ENCODE measurements around the gene TCP11L2.

The TCP11L2 gene

GRCh38 chr12:106271575-106272505 lies 30.7 kb upstream of the TCP11L2 start:
- no peaks in the 10 kb centered on the region for H3K36me3 ChIP-seq (ENCODE audit: control insufficient read depth, insufficient read depth, low read length)
- WGBS (ENCODE audit: insufficient coverage, insufficient read length) = no CpG with 5 or more reads among the region's 5 CpGs
- H3K27ac ChIP-seq (ENCODE audit: low read length) = no peak overlapping the region
- no peaks in the 10 kb centered on the region for H3K4me1 ChIP-seq (ENCODE audit: control insufficient read depth, insufficient read depth, low read length)
- DNase-seq (ENCODE audit: low read depth, low spot score) = no peak
- H3K4me3 ChIP-seq (ENCODE audit: low read length) = no peak overlapping the region
- no peaks in the 10 kb centered on the region for H3K9me3 ChIP-seq (ENCODE audit: control insufficient read depth, insufficient read depth, low read length)
- no peaks in the 10 kb centered on the region for H3K27me3 ChIP-seq (ENCODE audit: control insufficient read depth, insufficient read depth, low read length)

- H3K4me1 ChIP-seq (ENCODE audit: control insufficient read depth, insufficient read depth, low read length) = no peaks in the 10 kb centered on the region
- no peaks in the 10 kb centered on the region for H3K9me3 ChIP-seq (ENCODE audit: control insufficient read depth, insufficient read depth, low read length)
- H3K36me3 ChIP-seq (ENCODE audit: control insufficient read depth, insufficient read depth, low read length) = no peaks in the 10 kb centered on the region
- no peaks in the 10 kb centered on the region for H3K27me3 ChIP-seq (ENCODE audit: control insufficient read depth, insufficient read depth, low read length)
- no peak overlapping the region for H3K4me3 ChIP-seq (ENCODE audit: low read length)
- no peak overlapping the region for H3K27ac ChIP-seq (ENCODE audit: low read length)
- no CpG with 5 or more reads among the region's 6 CpGs for WGBS (ENCODE audit: insufficient coverage, insufficient read length)
- no peak for DNase-seq (ENCODE audit: low read depth, low spot score)
Observed at GRCh38 chr12:106273491-106273890, 29.0 kb upstream of the TCP11L2 start.

GRCh38 chr12:106274012-106274411 lies 28.5 kb upstream of the TCP11L2 start:
- no peaks in the 10 kb centered on the region for H3K36me3 ChIP-seq (ENCODE audit: control insufficient read depth, insufficient read depth, low read length)
- H3K27ac ChIP-seq (ENCODE audit: low read length) = no peak overlapping the region

GRCh38 chr12:106274575-106275121 lies 27.9 kb upstream of the TCP11L2 start:
- no peak overlapping the region for H3K4me3 ChIP-seq (ENCODE audit: low read length)
- no peaks in the 10 kb centered on the region for H3K9me3 ChIP-seq (ENCODE audit: control insufficient read depth, insufficient read depth, low read length)
- no peak overlapping the region for H3K27ac ChIP-seq (ENCODE audit: low read length)
- WGBS (ENCODE audit: insufficient coverage, insufficient read length) = no CpG with 5 or more reads among the region's 7 CpGs
- H3K36me3 ChIP-seq (ENCODE audit: control insufficient read depth, insufficient read depth, low read length) = no peaks in the 10 kb centered on the region
- DNase-seq (ENCODE audit: low read depth, low spot score) = no peak
- no peaks in the 10 kb centered on the region for H3K27me3 ChIP-seq (ENCODE audit: control insufficient read depth, insufficient read depth, low read length)
- no peaks in the 10 kb centered on the region for H3K4me1 ChIP-seq (ENCODE audit: control insufficient read depth, insufficient read depth, low read length)

More at GRCh38 chr12:106274012-106274411, 28.5 kb upstream of the TCP11L2 start:
- Histone ChIP-seq H3K9me3 (ENCODE audit: control insufficient read depth, insufficient read depth, low read length) (no peaks in the 10 kb centered on the region), H3K27me3 (ENCODE audit: control insufficient read depth, insufficient read depth, low read length) (no peaks in the 10 kb centered on the region), H3K4me3 (ENCODE audit: low read length) (no peak overlapping the region), H3K4me1 (ENCODE audit: control insufficient read depth, insufficient read depth, low read length) (no peaks in the 10 kb centered on the region)
- DNase-seq (ENCODE audit: low read depth, low spot score) = no peak
- no CpG with 5 or more reads among the region's 6 CpGs for WGBS (ENCODE audit: insufficient coverage, insufficient read length)

GRCh38 chr12:106275458-106275857 lies 27.1 kb upstream of the TCP11L2 start:
- no peak overlapping the region for H3K4me3 ChIP-seq (ENCODE audit: low read length)
- no peak for DNase-seq (ENCODE audit: low read depth, low spot score)
- WGBS (ENCODE audit: insufficient coverage, insufficient read length) = no CpG with 5 or more reads among the region's 9 CpGs
- no peaks in the 10 kb centered on the region for H3K27me3 ChIP-seq (ENCODE audit: control insufficient read depth, insufficient read depth, low read length)
- H3K36me3 ChIP-seq (ENCODE audit: control insufficient read depth, insufficient read depth, low read length) = no peaks in the 10 kb centered on the region
- no peaks in the 10 kb centered on the region for H3K9me3 ChIP-seq (ENCODE audit: control insufficient read depth, insufficient read depth, low read length)
- no peaks in the 10 kb centered on the region for H3K4me1 ChIP-seq (ENCODE audit: control insufficient read depth, insufficient read depth, low read length)
- H3K27ac ChIP-seq (ENCODE audit: low read length) = no peak overlapping the region

- Histone ChIP-seq H3K27me3 (ENCODE audit: control insufficient read depth, insufficient read depth, low read length) (no peaks in the 10 kb centered on the region), H3K9me3 (ENCODE audit: control insufficient read depth, insufficient read depth, low read length) (no peaks in the 10 kb centered on the region), H3K27ac (ENCODE audit: low read length) (no peak overlapping the region), H3K36me3 (ENCODE audit: control insufficient read depth, insufficient read depth, low read length) (no peaks in the 10 kb centered on the region), H3K4me1 (ENCODE audit: control insufficient read depth, insufficient read depth, low read length) (no peaks in the 10 kb centered on the region), H3K4me3 (ENCODE audit: low read length) (no peak overlapping the region)
- no peak for DNase-seq (ENCODE audit: low read depth, low spot score)
- WGBS (ENCODE audit: insufficient coverage, insufficient read length) = no CpG with 5 or more reads among the region's 4 CpGs
Observed at GRCh38 chr12:106276032-106276740, 26.3 kb upstream of the TCP11L2 start.

GRCh38 chr12:106280106-106280505 lies 22.4 kb upstream of the TCP11L2 start:
- H3K27ac ChIP-seq (ENCODE audit: low read length) = no peak overlapping the region
- no peak overlapping the region for H3K4me3 ChIP-seq (ENCODE audit: low read length)
- no peaks in the 10 kb centered on the region for H3K4me1 ChIP-seq (ENCODE audit: control insufficient read depth, insufficient read depth, low read length)
- H3K9me3 ChIP-seq (ENCODE audit: control insufficient read depth, insufficient read depth, low read length) = no peaks in the 10 kb centered on the region; the same call in 1 of the 2 replicates
- WGBS (ENCODE audit: insufficient coverage, insufficient read length) = no CpG with 5 or more reads among the region's 4 CpGs
- no peaks in the 10 kb centered on the region for H3K27me3 ChIP-seq (ENCODE audit: control insufficient read depth, insufficient read depth, low read length)
- no peak for DNase-seq (ENCODE audit: low read depth, low spot score)
- H3K36me3 ChIP-seq (ENCODE audit: control insufficient read depth, insufficient read depth, low read length) = no peaks in the 10 kb centered on the region

- DNase-seq (ENCODE audit: low read depth, low spot score) = no peak
- Histone ChIP-seq H3K9me3 (ENCODE audit: control insufficient read depth, insufficient read depth, low read length) (no peaks in the 10 kb centered on the region; the same call in 1 of the 2 replicates), H3K4me3 (ENCODE audit: low read length) (no peak overlapping the region), H3K4me1 (ENCODE audit: control insufficient read depth, insufficient read depth, low read length) (no peaks in the 10 kb centered on the region), H3K27ac (ENCODE audit: low read length) (no peak overlapping the region), H3K27me3 (ENCODE audit: control insufficient read depth, insufficient read depth, low read length) (no peaks in the 10 kb centered on the region), H3K36me3 (ENCODE audit: control insufficient read depth, insufficient read depth, low read length) (no peaks in the 10 kb centered on the region)
- WGBS (ENCODE audit: insufficient coverage, insufficient read length) = no CpG with 5 or more reads among the region's 3 CpGs
Observed at GRCh38 chr12:106281056-106281782, 21.3 kb upstream of the TCP11L2 start.

- Histone ChIP-seq H3K36me3 (ENCODE audit: control insufficient read depth, insufficient read depth, low read length) (no peaks in the 10 kb centered on the region), H3K4me1 (ENCODE audit: control insufficient read depth, insufficient read depth, low read length) (no peaks in the 10 kb centered on the region), H3K4me3 (ENCODE audit: low read length) (no peak overlapping the region), H3K9me3 (ENCODE audit: control insufficient read depth, insufficient read depth, low read length) (no peaks in the 10 kb centered on the region; the same call in 1 of the 2 replicates), H3K27me3 (ENCODE audit: control insufficient read depth, insufficient read depth, low read length) (no peaks in the 10 kb centered on the region), H3K27ac (ENCODE audit: low read length) (no peak overlapping the region)
- WGBS (ENCODE audit: insufficient coverage, insufficient read length) = no CpG with 5 or more reads among the region's 4 CpGs
- no peak for DNase-seq (ENCODE audit: low read depth, low spot score)
Observed at GRCh38 chr12:106281804-106282203, 20.7 kb upstream of the TCP11L2 start.
